MM.1S (cell line): Measurements from ENCODE around the gene BANP.
"Not testable (repeated sequence)": the region's sequence is repeated elsewhere in the genome, so short reads cannot be mapped to it uniquely, and the experiment has no call there.

Experiments used
- EZH2 ChIP-seq: fragments of 300-600 bp; sonication (generic); optimal IDR thresholded peaks from 2 replicates; pipeline ENCODE3; 2017; ENCODE audit warnings: low read depth, mild to moderate bottlenecking, antibody characterized with exemption, low read length, mixed read lengths
- EZH2phosphoT487 ChIP-seq: fragments of 300-600 bp; sonication (generic); IDR thresholded peaks from 2 replicates; pipeline ENCODE4 v1.6.1; 2018; ENCODE audit warnings: antibody characterized with exemption, low read length
- TF ChIP-seq, protein P1 (sequence below): fragments of 300-600 bp; sonication (generic); IDR thresholded peaks from 2 replicates; pipeline ENCODE4 v1.5.1; 2016; ENCODE audit warnings: antibody characterized with exemption, low read length, mixed read lengths

DNA sequence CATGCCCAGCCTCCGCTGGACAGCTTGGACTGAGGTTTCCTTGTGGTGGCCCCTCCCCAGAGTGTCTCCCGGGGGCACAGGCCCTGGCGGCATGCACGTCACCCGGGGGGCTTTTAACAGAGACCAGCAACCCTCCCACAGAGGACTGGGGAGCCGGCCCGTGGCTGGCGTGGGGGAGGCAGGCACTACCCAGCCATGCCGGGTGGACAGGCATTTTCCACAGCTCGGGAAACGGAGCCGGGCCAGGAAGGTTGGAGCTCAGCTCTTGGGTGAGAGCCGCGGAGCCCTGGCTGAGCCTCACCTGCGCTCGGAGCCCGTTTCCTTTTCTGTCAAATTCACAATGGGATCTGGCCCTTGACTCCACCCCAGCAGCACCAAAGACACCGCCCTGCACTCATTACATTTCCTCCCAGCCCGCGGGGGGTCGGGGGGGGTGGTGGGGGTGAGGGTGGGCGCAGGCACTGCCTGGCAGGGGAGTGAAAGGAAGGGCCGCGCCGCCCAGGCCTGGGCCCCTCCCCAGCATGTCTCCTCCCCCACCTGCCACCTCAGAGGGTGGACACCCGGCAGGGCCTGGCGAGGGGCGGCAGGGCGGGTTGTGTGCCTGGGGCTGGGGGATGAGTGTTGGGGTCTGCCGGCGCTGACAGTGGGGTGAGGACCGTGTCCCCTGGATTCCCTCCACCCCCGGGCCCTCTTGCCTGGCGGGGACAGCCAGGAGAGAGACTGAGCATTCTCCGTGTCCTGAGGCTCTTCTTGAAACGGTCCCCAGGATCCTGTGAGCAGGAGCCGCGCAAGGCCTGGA lies 139.3 kb downstream of the BANP start:
- TF ChIP-seq, protein P1, sequence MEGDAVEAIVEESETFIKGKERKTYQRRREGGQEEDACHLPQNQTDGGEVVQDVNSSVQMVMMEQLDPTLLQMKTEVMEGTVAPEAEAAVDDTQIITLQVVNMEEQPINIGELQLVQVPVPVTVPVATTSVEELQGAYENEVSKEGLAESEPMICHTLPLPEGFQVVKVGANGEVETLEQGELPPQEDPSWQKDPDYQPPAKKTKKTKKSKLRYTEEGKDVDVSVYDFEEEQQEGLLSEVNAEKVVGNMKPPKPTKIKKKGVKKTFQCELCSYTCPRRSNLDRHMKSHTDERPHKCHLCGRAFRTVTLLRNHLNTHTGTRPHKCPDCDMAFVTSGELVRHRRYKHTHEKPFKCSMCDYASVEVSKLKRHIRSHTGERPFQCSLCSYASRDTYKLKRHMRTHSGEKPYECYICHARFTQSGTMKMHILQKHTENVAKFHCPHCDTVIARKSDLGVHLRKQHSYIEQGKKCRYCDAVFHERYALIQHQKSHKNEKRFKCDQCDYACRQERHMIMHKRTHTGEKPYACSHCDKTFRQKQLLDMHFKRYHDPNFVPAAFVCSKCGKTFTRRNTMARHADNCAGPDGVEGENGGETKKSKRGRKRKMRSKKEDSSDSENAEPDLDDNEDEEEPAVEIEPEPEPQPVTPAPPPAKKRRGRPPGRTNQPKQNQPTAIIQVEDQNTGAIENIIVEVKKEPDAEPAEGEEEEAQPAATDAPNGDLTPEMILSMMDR, result not testable (repeated sequence)
- TF ChIP-seq EZH2phosphoT487, EZH2: not testable (repeated sequence)
